Ishikawa (cell line): ENCODE measurements around the gene SPATC1L.

Experiments
- CEBPB ChIP-seq: IDR thresholded peaks from 2 replicates; pipeline ENCODE4 v1.6.1; 2012
- CREB1 ChIP-seq: IDR thresholded peaks from 2 replicates; pipeline ENCODE4 v1.6.1; 2012; ENCODE audit warnings: low read depth
- EGR1 ChIP-seq: IDR thresholded peaks from 2 replicates; pipeline ENCODE4 v1.6.1; 2012
- EP300 ChIP-seq: IDR thresholded peaks from 2 replicates; pipeline ENCODE4 v1.6.1; 2012; ENCODE audit warnings: borderline replicate concordance
- FOXM1 ChIP-seq: IDR thresholded peaks from 2 replicates; pipeline ENCODE4 v1.6.1; 2012; ENCODE audit warnings: low read depth, borderline replicate concordance
- MAX ChIP-seq: IDR thresholded peaks from 2 replicates; pipeline ENCODE4 v1.6.1; 2012
- NFIC ChIP-seq: IDR thresholded peaks from 2 replicates; pipeline ENCODE4 v1.6.1; 2012
- RAD21 ChIP-seq: IDR thresholded peaks from 2 replicates; pipeline ENCODE4 v1.6.1; 2012; ENCODE audit warnings: low read depth
- REST ChIP-seq: IDR thresholded peaks from 2 replicates; pipeline ENCODE4 v1.6.1; 2012; ENCODE audit warnings: low read depth, mild to moderate bottlenecking
- TAF1 ChIP-seq: IDR thresholded peaks from 2 replicates; pipeline ENCODE4 v1.6.1; 2012; ENCODE audit warnings: low read depth, mild to moderate bottlenecking
- TCF12 ChIP-seq: IDR thresholded peaks from 2 replicates; pipeline ENCODE4 v1.6.1; 2012; ENCODE audit warnings: low read depth
- TEAD4 ChIP-seq: IDR thresholded peaks from 2 replicates; pipeline ENCODE4 v1.6.1; 2012
- USF1 ChIP-seq: IDR thresholded peaks from 2 replicates; pipeline ENCODE4 v1.6.1; 2012
- YY1 ChIP-seq: IDR thresholded peaks from 2 replicates; pipeline ENCODE4 v1.6.1; 2012; ENCODE audit warnings: low read depth
- ZBTB7A ChIP-seq: IDR thresholded peaks from 2 replicates; pipeline ENCODE4 v1.6.1; 2012; ENCODE audit warnings: low read depth

The SPATC1L gene

GRCh38 chr21:46156678-46157077, 27.6 kb downstream of the SPATC1L start:
- TF ChIP-seq REST: no peak
- TF ChIP-seq RAD21: no peak
- TF ChIP-seq CREB1: no peak
- no peak for TF ChIP-seq ZBTB7A
- TF ChIP-seq USF1: no peak
- TF ChIP-seq TCF12: no peak
- no peak for TF ChIP-seq EGR1
- TF ChIP-seq EP300: no peak
- TF ChIP-seq MAX: no peak
- no peak for TF ChIP-seq TEAD4
- TF ChIP-seq CEBPB: no peak
- no peak for TF ChIP-seq YY1

GRCh38 chr21:46156378-46156645, 27.9 kb downstream of the SPATC1L start:
- no peak for TF ChIP-seq USF1
- TF ChIP-seq RAD21: no peak
- no peak for TF ChIP-seq ZBTB7A
- TF ChIP-seq FOXM1: no peak
- no peak for TF ChIP-seq CEBPB
- no peak for TF ChIP-seq YY1
- no peak for TF ChIP-seq EGR1
- TF ChIP-seq REST: no peak
- no peak for TF ChIP-seq MAX
- TF ChIP-seq NFIC: no peak
- no peak for TF ChIP-seq CREB1
- no peak for TF ChIP-seq EP300
- TF ChIP-seq TAF1: no peak
- TF ChIP-seq TCF12: no peak
- no peak for TF ChIP-seq TEAD4

GRCh38 chr21:46155514-46156377, 28.5 kb downstream of the SPATC1L start, which contains the start of gene FTCD:
Gene FTCD, minus strand, starts transcription at chr21:46155579. Its CDS starts 56 bp downstream, at chr21:46155523.
- TF ChIP-seq CREB1 (no peak), RAD21 (no peak), NFIC (no peak), TAF1 (no peak), TEAD4 (no peak), EGR1 (no peak), MAX (no peak)

GRCh38 chr21:46154955-46155513, 29.2 kb downstream of the SPATC1L start:
- no peak for TF ChIP-seq TAF1

- TF ChIP-seq REST (no peak), YY1 (no peak), TCF12 (no peak), MAX (no peak), USF1 (no peak), TAF1 (no peak), EGR1 (no peak), EP300 (no peak), ZBTB7A (no peak), TEAD4 (no peak), RAD21 (no peak), FOXM1 (no peak), CREB1 (no peak), NFIC (no peak), CEBPB (no peak)
Measured at GRCh38 chr21:46154155-46154954, 29.9 kb downstream of the SPATC1L start.
